H1 (cell line): ENCODE results near the gene TNFSF18. TPM values are rescaled to one million over a fixed set of nuclear protein-coding genes. Genes with fewer than 3 reads are reported as not detected.

Source experiments
- CTCF ChIA-PET: fragments of 300-600 bp; sonication (Branson Sonifier 250); formaldehyde crosslinking; loops from one replicate; lab custom pipeline; 2021; ENCODE audit not compliant: partially characterized antibody; lab: Charles Lee
- POLR2A ChIA-PET: fragments of 300-600 bp; sonication (Branson Sonifier 250); formaldehyde crosslinking; loops from one replicate; lab custom pipeline; 2021; ENCODE audit warnings: inconsistent platforms; ENCODE audit not compliant: partially characterized antibody; lab: Charles Lee
- DNase-seq, 2 experiments: peaks; one replicate each; pipeline versions ENCODE4 v3.0.0 to v3.0.0-alpha.2; 2010 to 2022; ENCODE audit warnings: low spot score in 2 of 2, low read depth in 1 of 2, mixed read lengths in 1 of 2
- FAIRE-seq: peaks from 2 replicates; lab custom pipeline; 2011; peaks lifted over from hg19 to GRCh38; lab: Jason Lieb, UNC
- H2AFZ ChIP-seq: 2 replicates; pipeline ENCODE4 v1.8.1; 2012; ENCODE audit warnings: low read length, inconsistent platforms
- H2AK5ac ChIP-seq: 2 replicates; pipeline ENCODE4 v1.6.1; 2013; ENCODE audit warnings: low read depth, low read length
- H2BK120ac ChIP-seq: replicated peaks from 2 replicates; pipeline ENCODE3; 2013; ENCODE audit warnings: low read depth, low read length, inconsistent platforms
- H2BK12ac ChIP-seq: 2 replicates; pipeline ENCODE4 v1.6.1; 2013; ENCODE audit warnings: low read depth, low read length
- H2BK15ac ChIP-seq: 2 replicates; pipeline ENCODE4 v1.6.1; 2013; ENCODE audit warnings: low read length
- H2BK20ac ChIP-seq: 2 replicates; pipeline ENCODE4 v1.6.1; 2013; ENCODE audit warnings: low read length
- H2BK5ac ChIP-seq: 2 replicates; pipeline ENCODE4 v1.6.1; 2013; ENCODE audit warnings: low read depth, low read length
- H3K14ac ChIP-seq: 2 replicates; pipeline ENCODE4 v1.6.1; 2013; ENCODE audit warnings: inconsistent platforms; ENCODE audit not compliant: insufficient read length
- H3K18ac ChIP-seq: 2 replicates; pipeline ENCODE4 v1.6.1; 2013; ENCODE audit warnings: low read length; ENCODE audit errors: extremely low read depth
- H3K23ac ChIP-seq: 2 replicates; pipeline ENCODE4 v1.6.1; 2013; ENCODE audit warnings: inconsistent platforms; ENCODE audit not compliant: insufficient read length
- H3K23me2 ChIP-seq: 2 replicates; pipeline ENCODE4 v1.6.1; 2013; ENCODE audit warnings: low read depth, low read length
- H3K27ac ChIP-seq: 2 replicates; pipeline ENCODE4 v1.6.1; 2011; ENCODE audit warnings: low read depth, low read length, inconsistent platforms
- H3K27me3 ChIP-seq, 4 experiments: replicated peaks in 1 of 4; 1 replicate in 1 of 4; 2 replicates in 3 of 4; pipeline versions ENCODE4 v1.6.1 to v1.8.1; 2011 to 2013; ENCODE audit warnings: low read length in 3 of 4, mild to moderate bottlenecking in 3 of 4, inconsistent platforms in 2 of 4, mixed read lengths in 2 of 4, moderate library complexity in 1 of 4; ENCODE audit not compliant: control insufficient read depth in 3 of 4, insufficient read depth in 3 of 4; ENCODE audit errors: extremely low read depth in 1 of 4
- H3K36me3 ChIP-seq, 4 experiments: 2 replicates each; pipeline versions ENCODE4 v1.6.1 to v1.8.1; 2011 to 2013; ENCODE audit warnings: mild to moderate bottlenecking in 4 of 4, low read length in 3 of 4, moderate library complexity in 2 of 4, control low read depth in 1 of 4, inconsistent platforms in 1 of 4; ENCODE audit not compliant: insufficient read depth in 4 of 4, control insufficient read depth in 2 of 4
- H3K4ac ChIP-seq: replicated peaks from 2 replicates; pipeline ENCODE3; 2013; ENCODE audit warnings: low read length, low read depth, mixed read lengths, inconsistent platforms; ENCODE audit not compliant: insufficient read length
- H3K4me1 ChIP-seq, 4 experiments: replicated peaks in 1 of 4; 1 replicate in 1 of 4; 2 replicates in 3 of 4; pipeline versions ENCODE4 v1.6.1 to v1.8.1; 2011 to 2013; ENCODE audit warnings: low read length in 3 of 4, inconsistent platforms in 2 of 4, mixed read lengths in 1 of 4; ENCODE audit not compliant: insufficient read depth in 4 of 4, control insufficient read depth in 3 of 4
- H3K4me2 ChIP-seq, 2 experiments: 2 replicates each; pipeline versions ENCODE4 v1.6.1 to v1.8.1; 2011 to 2013; ENCODE audit warnings: low read depth in 2 of 2, low read length in 2 of 2, control low read depth in 1 of 2, inconsistent platforms in 1 of 2, mild to moderate bottlenecking in 1 of 2; ENCODE audit not compliant: insufficient read depth in 1 of 2
- H3K4me3 ChIP-seq, 4 experiments: fragments of 200-600, 300-600 bp in 1 of 4; sonication (generic), shearing (Covaris generic), sonication (Bioruptor Twin) in 1 of 4; 2 replicates each; pipeline versions ENCODE4 v1.5.1 to v1.8.1; 2011 to 2016; ENCODE audit warnings: low read length in 4 of 4, low read depth in 3 of 4, control low read depth in 2 of 4, inconsistent platforms in 2 of 4, mild to moderate bottlenecking in 2 of 4, mixed read lengths in 1 of 4, moderate library complexity in 1 of 4; ENCODE audit not compliant: insufficient read depth in 2 of 4; ENCODE audit errors: extremely low read depth in 1 of 4
- H3K56ac ChIP-seq: replicated peaks from 2 replicates; pipeline ENCODE3; 2013; ENCODE audit warnings: low read depth, mild to moderate bottlenecking, mixed read lengths, low read length, inconsistent platforms; ENCODE audit not compliant: insufficient read length
- H3K79me1 ChIP-seq: 2 replicates; pipeline ENCODE4 v1.6.1; 2013; ENCODE audit warnings: low read depth, low read length, control low read depth
- H3K79me2 ChIP-seq, 2 experiments: 2 replicates each; pipeline versions ENCODE4 v1.6.1 to v1.8.1; 2012 to 2013; ENCODE audit warnings: low read length in 2 of 2, mild to moderate bottlenecking in 2 of 2, inconsistent platforms in 1 of 2; ENCODE audit not compliant: insufficient read depth in 2 of 2, control insufficient read depth in 1 of 2
- H3K9ac ChIP-seq, 4 experiments: replicated peaks in 1 of 4; 1 replicate in 1 of 4; 2 replicates in 3 of 4; pipeline versions ENCODE4 v1.6.1 to v1.8.1; 2011 to 2013; ENCODE audit warnings: low read depth in 3 of 4, low read length in 3 of 4, control low read depth in 2 of 4, mild to moderate bottlenecking in 2 of 4, moderate library complexity in 2 of 4, inconsistent platforms in 1 of 4; ENCODE audit errors: extremely low read depth in 1 of 4
- H3K9me3 ChIP-seq, 2 experiments: 2 replicates each; pipeline versions ENCODE4 v1.6.1 to v1.8.1; 2012 to 2013; ENCODE audit warnings: mild to moderate bottlenecking in 2 of 2, moderate library complexity in 2 of 2, control low read depth in 1 of 2, inconsistent platforms in 1 of 2, low read depth in 1 of 2, low read length in 1 of 2, mixed read lengths in 1 of 2; ENCODE audit not compliant: insufficient read depth in 2 of 2
- H4K20me1 ChIP-seq, 2 experiments: replicated peaks in 1 of 2; 2 replicates each; pipeline versions ENCODE3 to v1.8.1; 2011 to 2013; ENCODE audit warnings: inconsistent platforms in 2 of 2, low read length in 2 of 2, mild to moderate bottlenecking in 1 of 2; ENCODE audit not compliant: insufficient read depth in 2 of 2, control insufficient read depth in 1 of 2
- H4K5ac ChIP-seq: 2 replicates; pipeline ENCODE4 v1.6.1; 2013; ENCODE audit warnings: low read length, low read depth, mixed read lengths, inconsistent platforms; ENCODE audit not compliant: insufficient read length
- H4K8ac ChIP-seq: 2 replicates; pipeline ENCODE4 v1.8.0; 2013; ENCODE audit warnings: mild to moderate bottlenecking, moderate library complexity, low read length, inconsistent platforms; ENCODE audit not compliant: insufficient read depth; ENCODE audit errors: extremely low read depth
- H4K91ac ChIP-seq: replicated peaks from 2 replicates; pipeline ENCODE3; 2013; ENCODE audit warnings: low read length, mixed read lengths, inconsistent platforms; ENCODE audit not compliant: insufficient read length
- BCL11A ChIP-seq, 2 experiments: IDR thresholded peaks; one replicate each; pipeline ENCODE4 v1.6.1; 2011; ENCODE audit warnings: low read depth in 2 of 2, low read length in 2 of 2, mild to moderate bottlenecking in 2 of 2
- CHD1 ChIP-seq: IDR thresholded peaks from 2 replicates; pipeline ENCODE4 v1.6.1; 2012; ENCODE audit warnings: low read depth, low read length, improper control_type of control experiment
- CTCF ChIP-seq, 3 experiments: IDR thresholded peaks; 1 replicate in 2 of 3; 2 replicates in 1 of 3; pipeline versions ENCODE4 v1.5.1 to v1.6.1; 2011; ENCODE audit warnings: low read length in 3 of 3, mild to moderate bottlenecking in 3 of 3, inconsistent platforms in 2 of 3, low read depth in 1 of 3, moderate library complexity in 1 of 3; ENCODE audit not compliant: insufficient read depth in 1 of 3; ENCODE audit errors: control extremely low read depth in 1 of 3
- EZH2 ChIP-seq: fragments of 200-600 bp; sonication (generic); IDR thresholded peaks from 2 replicates; pipeline ENCODE4 v1.7.1; 2012; ENCODE audit warnings: low read depth, mild to moderate bottlenecking, moderate library complexity, low read length, inconsistent platforms; ENCODE audit not compliant: severe bottlenecking
- KDM4A ChIP-seq: IDR thresholded peaks from one replicate; pipeline ENCODE4 v1.7.1; 2012; ENCODE audit warnings: low read depth, mild to moderate bottlenecking, moderate library complexity, low read length, inconsistent platforms; ENCODE audit not compliant: severe bottlenecking
- PHF8 ChIP-seq: fragments of 200-600 bp; sonication (generic); conservative IDR thresholded peaks from 2 replicates; pipeline ENCODE4 v1.7.1; 2012; ENCODE audit warnings: low read depth, mild to moderate bottlenecking, inconsistent platforms, low read length, moderate library complexity
- POU5F1 ChIP-seq: IDR thresholded peaks from 2 replicates; pipeline ENCODE4 v1.6.1; 2011; ENCODE audit warnings: low read depth, mild to moderate bottlenecking, low read length, moderate library complexity
- RBBP5 ChIP-seq: IDR thresholded peaks from 2 replicates; pipeline ENCODE4 v1.7.1; 2012; ENCODE audit warnings: low read depth, mild to moderate bottlenecking, inconsistent platforms, low read length, moderate library complexity, borderline replicate concordance
- SIN3A ChIP-seq, 2 experiments: IDR thresholded peaks in 1 of 2; conservative IDR thresholded peaks in 1 of 2; 2 replicates each; pipeline ENCODE4 v1.6.1; 2011 to 2012; ENCODE audit warnings: low read length in 2 of 2, improper control_type of control experiment in 1 of 2, low read depth in 1 of 2, mild to moderate bottlenecking in 1 of 2
- SUZ12 ChIP-seq: fragments of 200-600 bp; sonication (generic); IDR thresholded peaks from 2 replicates; pipeline ENCODE4 v1.6.1; 2012; ENCODE audit warnings: mild to moderate bottlenecking, inconsistent platforms, low read length, moderate library complexity, mixed read lengths
- WGBS, 2 experiments: shearing (Covaris generic) in 1 of 2; methylation state at CpG; one replicate each; pipeline versions ENCODE4 v1.1.6 to v1.1.7; 2013 to 2015; ENCODE audit warnings: low lambda C conversion rate in 2 of 2, mixed read lengths in 2 of 2, inconsistent platforms in 1 of 2, low coverage in 1 of 2, missing lambda C conversion rate in 1 of 2; ENCODE audit not compliant: insufficient replicate concordance in 2 of 2, insufficient coverage in 1 of 2, insufficient read length in 1 of 2; ENCODE audit errors: extremely low coverage in 1 of 2, missing lambda C conversion rate in 1 of 2; 5-methylcytosine and 5-hydroxymethylcytosine counted together
- polyA plus RNA-seq, 7 experiments: library from polyadenylated mRNA; depleted of rRNA in 3 of 7; stranded (reverse) in 5 of 7; unstranded in 2 of 7; fragments of >200 nt in 5 of 7; fragments of 200-250 nt in 2 of 7; gene quantifications; 1 replicate in 5 of 7; 2 replicates in 1 of 7; 4 replicates in 1 of 7; pipeline versions ENCODE4 v1.2.1 to v1.2.3, GENCODE V29; 2011 to 2013; ENCODE audit warnings: missing spikeins in 2 of 7, mixed read lengths in 2 of 7
- total RNA-seq: library from RNA; stranded (reverse); fragmentation: NEBNext Ultra II Directional; extraction: Animal tissue kit (Norgen Biotek cat#: 25700); gene quantifications from 2 replicates; pipeline ENCODE4 v1.2.1, GENCODE V29; 2021

TNFSF18 gene
- total and polyA plus RNA-seq, 2 of the 8 experiments (the other 6 are each of a cell fraction or from before 2014, with no cell fraction given) = not detected

GRCh38 chr1:173038875-173039554 is 11.7 kb downstream of the TNFSF18 start:
- no peaks in the 10 kb centered on the region for H3K27me3 ChIP-seq
- H4K5ac ChIP-seq = no peak overlapping the region
- H3K18ac ChIP-seq = no peak overlapping the region
- H3K9ac ChIP-seq = no peak overlapping the region
- H4K20me1 ChIP-seq = no peaks in the 10 kb centered on the region
- 86% methylated on average over 2 of the region's 2 CpGs; no CpG with 5 or more reads in 1 of the 2 experiments for WGBS, 2 experiments
- H2BK5ac ChIP-seq = no peak overlapping the region
- no peaks in the 10 kb centered on the region; the same call in 1 of the 2 replicates for H3K23me2 ChIP-seq
- CTCF ChIA-PET = interaction anchor here (0.9 to 1.2 kb wide), 3 partner anchors 163 to 216 kb away, joined by 3 read pairs; no protein-coding TSS in a partner anchor
- H3K4ac ChIP-seq = no peak overlapping the region
- H3K9me3 ChIP-seq = no peaks in the 10 kb centered on the region
- H2BK120ac ChIP-seq = no peak overlapping the region
- H3K14ac ChIP-seq = no peak overlapping the region
- H3K79me1 ChIP-seq = no peaks in the 10 kb centered on the region
- POLR2A ChIA-PET = no interaction called here
- H3K36me3 ChIP-seq = no peaks in the 10 kb centered on the region
- H2AFZ ChIP-seq = no peak overlapping the region
- no peaks in the 10 kb centered on the region for H3K4me1 ChIP-seq
- H3K4me2 ChIP-seq = no peak overlapping the region
- H3K23ac ChIP-seq = no peak overlapping the region
- H2BK12ac ChIP-seq = no peak overlapping the region
- H3K4me3 ChIP-seq = no peak overlapping the region
- H4K8ac ChIP-seq = no peak overlapping the region
- H2AK5ac ChIP-seq = no peak overlapping the region
- no peaks in the 10 kb centered on the region for H3K79me2 ChIP-seq
- no peak for FAIRE-seq
- no peak overlapping the region for H2BK20ac ChIP-seq
- H2BK15ac ChIP-seq = no peak overlapping the region
- H3K56ac ChIP-seq = no peak overlapping the region
- DNase-seq = no peak
- H4K91ac ChIP-seq = no peak overlapping the region
- no peak overlapping the region for H3K27ac ChIP-seq
- TF ChIP-seq CTCF (IDR thresholded peaks at IDR 0.05; ENCODE audit: control extremely low read depth in 1 of 3, insufficient read depth in 1 of 3, low read depth in 1 of 3, low read length in 3 of 3) = no peak
- no peak for TF ChIP-seq CHD1
- no peak for TF ChIP-seq SUZ12
- TF ChIP-seq SIN3A (conservative IDR thresholded peaks at IDR 0.05 in 1 of 2, IDR thresholded peaks at IDR 0.05 in 1 of 2; ENCODE audit: low read depth in 1 of 2, low read length in 2 of 2) = no peak
- TF ChIP-seq PHF8 = no peak
- TF ChIP-seq EZH2 = no peak
- no peak for TF ChIP-seq KDM4A
- TF ChIP-seq BCL11A (IDR thresholded peaks at IDR 0.05; ENCODE audit: low read depth in 2 of 2, low read length in 2 of 2) = no peak
- TF ChIP-seq RBBP5 = no peak
- no peak for TF ChIP-seq POU5F1
